HG03439 (cell line): ENCODE data around the gene SLITRK1.

ENCODE experiments used
- ATAC-seq: cut with Tn5 transposase; IDR thresholded peaks from one replicate; pipeline ENCODE4 v1.9.1; 2021; ENCODE audit warnings: mild to moderate bottlenecking, moderate library complexity; ENCODE audit not compliant: unreplicated experiment

SLITRK1 gene

DNA sequence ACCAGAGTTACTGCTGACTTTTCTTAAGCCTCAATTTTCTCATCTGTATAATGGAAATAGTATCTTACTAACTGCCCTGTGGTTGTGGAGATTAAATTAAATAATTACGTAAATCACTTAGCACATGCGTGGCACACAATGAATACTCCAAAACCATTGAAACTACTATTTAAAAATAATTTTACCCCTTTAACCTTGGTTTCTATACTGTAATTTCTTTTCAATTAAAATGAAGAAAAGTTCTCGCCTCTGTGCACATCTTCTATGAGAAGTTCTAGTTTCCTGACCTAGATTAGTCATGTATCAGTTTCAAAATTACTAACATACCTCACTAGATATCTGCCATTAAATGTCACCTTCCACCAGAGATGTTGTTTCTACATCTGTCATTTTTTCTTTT lies 5.7 kb downstream of the SLITRK1 start:
- peak; percentile 98 for ATAC-seq

DNA sequence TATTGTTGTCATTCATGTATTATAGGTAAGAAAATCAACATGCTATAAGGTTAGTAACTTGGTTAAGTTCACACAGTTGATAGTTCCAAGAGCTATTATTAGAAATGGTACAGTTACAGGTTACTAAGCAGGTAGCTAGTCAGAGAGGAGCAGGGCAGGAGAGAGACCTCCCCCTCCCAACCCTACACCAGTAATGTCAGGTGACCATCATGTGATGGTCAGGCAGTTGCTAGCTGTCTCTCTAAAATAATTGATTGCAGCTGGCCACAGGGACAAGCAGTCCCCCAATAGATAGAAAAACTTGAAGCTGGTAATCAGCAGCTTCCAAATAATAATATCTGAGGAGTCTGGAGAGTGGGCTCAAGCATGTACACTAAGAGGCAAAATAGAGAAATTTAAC lies 14.6 kb downstream of the SLITRK1 start:
- ATAC-seq = no peak

- no peak for ATAC-seq
These were observed 16.8 kb downstream of the SLITRK1 start for GRCh38 chr13:83865161-83866137.

GRCh38 chr13:83853771-83854170 lies 28.5 kb downstream of the SLITRK1 start:
- ATAC-seq = no peak

GRCh38 chr13:83845106-83845505 lies 37.2 kb downstream of the SLITRK1 start:
- ATAC-seq = no peak

DNA sequence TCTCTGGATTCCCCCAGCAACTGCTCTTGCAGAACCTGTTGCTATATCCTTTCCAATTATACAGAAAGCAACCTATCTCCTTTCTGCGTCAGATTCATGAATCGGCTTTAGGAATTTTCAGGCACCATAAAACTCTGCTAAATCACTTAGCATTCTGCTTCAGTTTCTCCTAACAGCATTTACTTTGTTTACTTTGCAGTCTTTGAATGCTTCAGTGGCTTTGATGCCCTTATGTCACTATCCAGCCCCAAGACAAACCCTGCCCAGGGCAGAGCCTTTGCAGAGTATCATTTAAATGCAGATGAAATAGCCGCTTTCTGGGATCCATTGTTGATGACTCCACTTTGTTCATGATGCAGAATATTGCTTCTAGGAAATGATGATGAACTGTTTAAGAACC lies 43.1 kb downstream of the SLITRK1 start:
- ATAC-seq = no peak

- ATAC-seq = no peak
These were observed 50.5 kb downstream of the SLITRK1 start for GRCh38 chr13:83831796-83832195.

DNA sequence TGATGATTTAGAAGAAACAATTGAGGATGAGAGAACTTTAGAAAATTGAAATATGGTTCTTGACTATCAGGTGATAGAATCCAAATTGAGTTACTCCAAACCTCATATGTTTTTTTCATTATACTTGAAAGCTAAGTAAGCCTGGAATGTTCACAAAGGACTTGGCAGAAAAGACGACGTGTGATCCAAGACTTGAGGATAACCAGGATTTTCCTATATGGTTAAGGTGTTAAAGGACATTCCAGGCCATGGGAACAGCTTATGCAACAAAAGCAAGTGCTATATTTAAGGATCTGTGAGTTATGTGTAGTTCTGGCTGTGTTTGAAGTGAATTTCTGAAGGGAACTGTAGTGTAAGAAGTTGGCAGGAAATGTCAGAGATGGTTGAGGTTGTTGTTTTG lies 52.5 kb downstream of the SLITRK1 start:
- ATAC-seq = no peak

DNA sequence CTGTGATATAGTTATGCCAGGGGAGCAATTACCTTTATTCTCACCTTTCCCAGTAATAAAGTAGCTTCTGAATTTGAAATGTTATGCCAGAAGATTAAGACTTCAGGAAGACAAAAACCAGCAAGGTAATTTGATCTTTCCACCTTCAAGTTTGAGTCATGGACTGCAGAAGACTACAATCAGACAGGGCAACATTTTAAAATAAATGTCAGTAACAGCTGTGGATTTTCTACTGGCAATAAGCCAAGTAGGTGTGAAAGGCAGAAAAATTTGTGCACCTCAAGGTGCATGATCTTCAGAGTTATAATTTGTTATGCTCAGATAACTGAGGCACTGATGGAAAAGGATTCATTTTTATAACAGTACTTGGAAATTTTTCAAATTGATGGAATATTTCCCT lies 54.9 kb downstream of the SLITRK1 start:
- no peak for ATAC-seq
